Neural cell (in vitro differentiated cells): ENCODE measurements around the gene ABCA12. TPM values are rescaled to one million over a fixed set of nuclear protein-coding genes. Genes with fewer than 3 reads are reported as not detected.

ENCODE experiments used
- H2AFZ ChIP-seq: fragments of 200-600, 300-800 bp; sonication (generic), shearing (Covaris generic); 2 replicates; pipeline ENCODE4 v1.6.0; 2014; ENCODE audit warnings: low read depth, mild to moderate bottlenecking, antibody characterized with exemption, low read length, moderate library complexity
- H3F3A ChIP-seq: fragments of 200-600 bp; shearing (Covaris generic); 2 replicates; pipeline ENCODE4 v1.6.1; 2016; ENCODE audit warnings: mild to moderate bottlenecking, moderate library complexity, mixed read lengths, antibody characterized with exemption, low read length; ENCODE audit not compliant: insufficient read depth, poor library complexity, severe bottlenecking
- H3K27ac ChIP-seq: fragments of 200-600, 300-800 bp; sonication (generic), shearing (Covaris generic); 2 replicates; pipeline ENCODE4 v1.5.1; 2014; ENCODE audit warnings: mild to moderate bottlenecking, low read length, moderate library complexity
- H3K27me3 ChIP-seq: fragments of 300-800, 200-600 bp; sonication (generic), shearing (Covaris generic); 2 replicates; pipeline ENCODE4 v1.6.0; 2014; ENCODE audit warnings: mild to moderate bottlenecking, low read depth, low read length, moderate library complexity; ENCODE audit not compliant: insufficient read depth
- H3K36me3 ChIP-seq: fragments of 300-800, 200-600 bp; sonication (generic), shearing (Covaris generic); 2 replicates; pipeline ENCODE4 v1.5.1; 2014; ENCODE audit warnings: mild to moderate bottlenecking, antibody characterized with exemption, low read length, moderate library complexity; ENCODE audit not compliant: insufficient read depth
- H3K4me2 ChIP-seq: fragments of 300-800, 200-600 bp; sonication (generic), shearing (Covaris generic); 2 replicates; pipeline ENCODE4 v1.6.0; 2014; ENCODE audit warnings: mild to moderate bottlenecking, low read length
- H3K4me3 ChIP-seq: fragments of 300-800, 200-600 bp; sonication (generic), shearing (Covaris generic); 2 replicates; pipeline ENCODE4 v1.5.1; 2014; ENCODE audit warnings: mild to moderate bottlenecking, low read length, moderate library complexity
- H3K79me2 ChIP-seq: fragments of 200-600 bp; shearing (Covaris generic); replicated peaks from 2 replicates; pipeline ENCODE4 v1.6.0; 2014; ENCODE audit warnings: mild to moderate bottlenecking, low read length, moderate library complexity; ENCODE audit not compliant: insufficient read depth
- H3K9ac ChIP-seq: fragments of 300-800, 200-600 bp; sonication (generic), shearing (Covaris generic); 2 replicates; pipeline ENCODE4 v1.6.1; 2016; ENCODE audit warnings: mild to moderate bottlenecking, low read length, mixed read lengths
- H3K9me2 ChIP-seq: fragments of 200-600 bp; shearing (Covaris generic); 2 replicates; pipeline ENCODE4 v1.6.1; 2016; ENCODE audit warnings: mild to moderate bottlenecking, low read length, mixed read lengths; ENCODE audit not compliant: insufficient read depth
- H3K9me3 ChIP-seq: fragments of 200-600, 300-800 bp; sonication (generic), shearing (Covaris generic); 2 replicates; pipeline ENCODE4 v1.6.1; 2016; ENCODE audit warnings: mild to moderate bottlenecking, mixed run types, low read length, moderate library complexity, mixed read lengths
- H4K20me1 ChIP-seq: fragments of 200-600 bp; shearing (Covaris generic); 2 replicates; pipeline ENCODE4 v1.6.1; 2016; ENCODE audit warnings: mild to moderate bottlenecking, mixed run types; ENCODE audit not compliant: insufficient read depth
- CTCF ChIP-seq: fragments of 450-650 bp; IDR thresholded peaks from 2 replicates; pipeline ENCODE4 v1.5.1; 2014; ENCODE audit warnings: antibody characterized with exemption, mild to moderate bottlenecking, moderate library complexity; ENCODE audit not compliant: poor library complexity, severe bottlenecking
- EP300 ChIP-seq: fragments of 450-650 bp; conservative IDR thresholded peaks from 2 replicates; pipeline ENCODE4 v1.6.1; 2014; ENCODE audit warnings: antibody characterized with exemption, mild to moderate bottlenecking, moderate library complexity; ENCODE audit not compliant: poor library complexity, severe bottlenecking
- EZH2 ChIP-seq: fragments of 200-600, 300-800 bp; shearing (Covaris generic), sonication (generic); IDR thresholded peaks from 2 replicates; pipeline ENCODE4 v1.6.1; 2014; ENCODE audit warnings: antibody characterized with exemption, low read length, borderline replicate concordance, mild to moderate bottlenecking; ENCODE audit not compliant: insufficient read depth, poor library complexity, severe bottlenecking
- MXI1 ChIP-seq: fragments of 450-650 bp; conservative IDR thresholded peaks from 2 replicates; pipeline ENCODE4 v1.6.1; 2014; ENCODE audit warnings: antibody characterized with exemption, mild to moderate bottlenecking; ENCODE audit not compliant: poor library complexity, severe bottlenecking
- POLR2AphosphoS5 ChIP-seq: IDR thresholded peaks from 2 replicates; pipeline ENCODE4 v1.6.1; 2012
- RAD21 ChIP-seq: fragments of 450-650 bp; conservative IDR thresholded peaks from 2 replicates; pipeline ENCODE4 v1.6.1; 2014; ENCODE audit warnings: antibody characterized with exemption, mild to moderate bottlenecking, moderate library complexity
- REST ChIP-seq: IDR thresholded peaks from 2 replicates; pipeline ENCODE4 v1.6.1; 2012; ENCODE audit warnings: borderline replicate concordance
- SMC3 ChIP-seq: fragments of 450-650 bp; conservative IDR thresholded peaks from 2 replicates; pipeline ENCODE4 v1.6.1; 2014; ENCODE audit warnings: antibody characterized with exemption, mild to moderate bottlenecking, moderate library complexity; ENCODE audit not compliant: poor library complexity
- TAF1 ChIP-seq: IDR thresholded peaks from 2 replicates; pipeline ENCODE4 v1.6.1; 2012; ENCODE audit warnings: low read depth
- polyA plus RNA-seq: library from polyadenylated mRNA; depleted of rRNA; stranded (reverse); fragments of >200 nt; gene quantifications from 2 replicates; pipeline ENCODE4 v1.2.3, GENCODE V29; 2014

The ABCA12 gene
- polyA plus RNA-seq, 1 donor from 2014 or later, result not detected

GRCh38 chr2:215036314-215036713 is 102.1 kb downstream of the ABCA12 start:
- Histone ChIP-seq H3K9me3 (no peaks in the 10 kb centered on the region), H3K4me3 (no peak overlapping the region), H3K9me2 (no peaks in the 10 kb centered on the region), H3K79me2 (no peaks in the 10 kb centered on the region), H4K20me1 (no peaks in the 10 kb centered on the region), H3K9ac (no peak overlapping the region), H2AFZ (no peak overlapping the region), H3K27ac (no peak overlapping the region), H3K36me3 (no peaks in the 10 kb centered on the region), H3F3A (no peaks in the 10 kb centered on the region), H3K4me2 (no peak overlapping the region), H3K27me3 (no peaks in the 10 kb centered on the region)
- TF ChIP-seq CTCF, result no peak
- no peak for TF ChIP-seq TAF1

GRCh38 chr2:215034154-215034553 is 104.3 kb downstream of the ABCA12 start:
- Histone ChIP-seq H3K27ac (no peak overlapping the region), H3K36me3 (no peaks in the 10 kb centered on the region), H3K9ac (no peak overlapping the region), H3K4me3 (no peak overlapping the region), H3F3A (no peaks in the 10 kb centered on the region), H2AFZ (no peak overlapping the region), H3K27me3 (no peaks in the 10 kb centered on the region), H3K4me2 (no peak overlapping the region), H3K9me3 (no peaks in the 10 kb centered on the region), H3K9me2 (no peaks in the 10 kb centered on the region), H3K79me2 (no peaks in the 10 kb centered on the region), H4K20me1 (no peaks in the 10 kb centered on the region)
- TF ChIP-seq SMC3 (no peak), RAD21 (no peak), MXI1 (no peak), EZH2 (no peak)

GRCh38 chr2:215032153-215032552 is 106.3 kb downstream of the ABCA12 start:
- Histone ChIP-seq H3K9me3 (no peaks in the 10 kb centered on the region), H3K9ac (no peak overlapping the region), H3K27ac (no peak overlapping the region), H3K79me2 (no peaks in the 10 kb centered on the region), H3K4me3 (no peak overlapping the region), H4K20me1 (no peaks in the 10 kb centered on the region), H2AFZ (no peak overlapping the region), H3F3A (no peaks in the 10 kb centered on the region), H3K36me3 (no peaks in the 10 kb centered on the region), H3K9me2 (no peaks in the 10 kb centered on the region), H3K27me3 (no peaks in the 10 kb centered on the region), H3K4me2 (no peak overlapping the region)
- TF ChIP-seq EZH2, result no peak

GRCh38 chr2:215031321-215031720 is 107.1 kb downstream of the ABCA12 start:
- TF ChIP-seq TAF1, result no peak
- TF ChIP-seq MXI1, result no peak
- no peak for TF ChIP-seq EZH2
- no peak for TF ChIP-seq CTCF
- TF ChIP-seq RAD21, result no peak
- TF ChIP-seq POLR2AphosphoS5, result no peak
- TF ChIP-seq EP300, result no peak
- TF ChIP-seq REST, result no peak
- TF ChIP-seq SMC3, result no peak
- Histone ChIP-seq H3K79me2 (no peaks in the 10 kb centered on the region), H4K20me1 (no peaks in the 10 kb centered on the region), H2AFZ (no peak overlapping the region), H3K4me3 (no peak overlapping the region), H3K27me3 (no peaks in the 10 kb centered on the region), H3K9ac (no peak overlapping the region), H3K27ac (no peak overlapping the region), H3K9me2 (no peaks in the 10 kb centered on the region), H3F3A (no peaks in the 10 kb centered on the region), H3K36me3 (no peaks in the 10 kb centered on the region), H3K4me2 (no peak overlapping the region), H3K9me3 (no peaks in the 10 kb centered on the region)
